HG03066 (cell line): ENCODE data around the gene PTPRN2.
"Not testable (repeated sequence)": the region's sequence is repeated elsewhere in the genome, so short reads cannot be mapped to it uniquely, and the experiment has no call there.

Experiments
- ATAC-seq: cut with Tn5 transposase; IDR thresholded peaks from one replicate; pipeline ENCODE4 v1.9.1; 2021; ENCODE audit warnings: low read depth; ENCODE audit not compliant: unreplicated experiment

The PTPRN2 gene

GRCh38 chr7:157574914-157575586, 1012.6 kb downstream of the PTPRN2 start:
- no peak for ATAC-seq

GRCh38 chr7:157574120-157574825, 1013.4 kb downstream of the PTPRN2 start:
- no peak for ATAC-seq

- ATAC-seq = no peak
Observed at GRCh38 chr7:157573244-157573643, 1014.4 kb downstream of the PTPRN2 start.

- ATAC-seq = no peak
Observed at GRCh38 chr7:157572622-157573021, 1015.0 kb downstream of the PTPRN2 start.

GRCh38 chr7:157570531-157571200, 1017.0 kb downstream of the PTPRN2 start:
- no peak for ATAC-seq

- ATAC-seq = no peak
Observed at GRCh38 chr7:157569967-157570366, 1017.7 kb downstream of the PTPRN2 start.

- peak; percentile 87 for ATAC-seq
Observed at GRCh38 chr7:157568770-157569584, 1018.6 kb downstream of the PTPRN2 start.

GRCh38 chr7:157568106-157568769, 1019.4 kb downstream of the PTPRN2 start:
- no peak for ATAC-seq

- no peak for ATAC-seq
Observed at GRCh38 chr7:157567666-157568065, 1020.0 kb downstream of the PTPRN2 start.

GRCh38 chr7:157566631-157567006, 1021.0 kb downstream of the PTPRN2 start:
- no peak for ATAC-seq

GRCh38 chr7:157565981-157566630, 1021.5 kb downstream of the PTPRN2 start:
- no peak for ATAC-seq

- no peak for ATAC-seq
Observed at GRCh38 chr7:157565201-157565626, 1022.4 kb downstream of the PTPRN2 start.

- no peak for ATAC-seq
Observed at GRCh38 chr7:157564517-157565177, 1023.0 kb downstream of the PTPRN2 start.

- ATAC-seq = not testable (repeated sequence)
Observed at GRCh38 chr7:157563467-157564135, 1024.0 kb downstream of the PTPRN2 start.

- not testable (repeated sequence) for ATAC-seq
Observed at GRCh38 chr7:157562522-157563398, 1024.9 kb downstream of the PTPRN2 start.

- ATAC-seq = no peak
Observed at GRCh38 chr7:157561816-157562410, 1025.7 kb downstream of the PTPRN2 start.

- no peak for ATAC-seq
Observed at GRCh38 chr7:157561523-157561785, 1026.2 kb downstream of the PTPRN2 start.
